ENCODE results near the gene FZD7. TPM values are rescaled to one million over a fixed set of nuclear protein-coding genes. Genes with fewer than 3 reads are reported as not detected.

The FZD7 gene
- total and polyA plus RNA-seq, 10 of the 15 experiments (the other 5 are each of a cell fraction or from before 2014, with no cell fraction given): 0.24 to 2.4 (median 0.75) TPM

GRCh38 chr2:202023198-202023903, 10.3 kb upstream of the FZD7 start:
- Histone ChIP-seq H3K79me2 (ENCODE audit: control insufficient read depth, insufficient read depth, low read length) (no peaks in the 10 kb centered on the region), H3K27ac (ENCODE audit: control insufficient read depth, insufficient read depth) (no peak overlapping the region), H3K36me3 (ENCODE audit: control insufficient read depth in 2 of 2, insufficient read depth in 2 of 2, low read length in 1 of 2) (no peaks in the 10 kb centered on the region), H3K4me3 (no peak overlapping the region), H3K9ac (ENCODE audit: control insufficient read depth, insufficient read depth, low read length) (no peak overlapping the region), H3K9me3 (replicated peaks; ENCODE audit: control insufficient read depth, insufficient read depth, low read length) (no peaks in the 10 kb centered on the region; the same call in 2 of the 3 replicates), H3K4me1 (ENCODE audit: control insufficient read depth, insufficient read depth, low read length) (no peaks in the 10 kb centered on the region), H4K20me1 (ENCODE audit: control insufficient read depth, insufficient read depth) (no peaks in the 10 kb centered on the region), H3K4me2 (ENCODE audit: control insufficient read depth, insufficient read depth) (no peak overlapping the region), H3K27me3 (replicated peaks in 1 of 2; ENCODE audit: control insufficient read depth in 2 of 2, insufficient read depth in 2 of 2, low read length in 1 of 2) (peaks cover 0 to 4% of the 10 kb centered on the region in 2 experiments; a peak in 1 of 4 replicates), H2AFZ (ENCODE audit: control insufficient read depth, low read depth, low read length) (no peak overlapping the region)
- ChIA-PET RAD21 (ENCODE audit: unreplicated experiment) (interaction anchor here (0.6 kb wide), 1 partner anchor 18 kb away, joined by 6 read pairs; no protein-coding TSS in a partner anchor), SMC1A (ENCODE audit: uncharacterized antibody, unreplicated experiment) (no interaction called here), CTCF (interaction anchor here (1.8 kb wide), 1 partner anchor 9 kb away, joined by 4 read pairs; no protein-coding TSS in a partner anchor), POLR2A (interaction anchor here (0.5 kb wide), 2 partner anchors 237 to 528 kb away, joined by 3 to 5 read pairs; no protein-coding TSS in a partner anchor)
- no TSS peak for BruUV-seq (replicated peaks)
- FAIRE-seq (no peak), DNase-seq (ENCODE audit: low read depth, low spot score) (no peak), ATAC-seq (no peak)
- in situ Hi-C loops (cut with MboI) (no loop called here), intact Hi-C loops (cut with micrococcal nuclease; ENCODE audit: unreplicated experiment) (no loop called here)
- WGBS (ENCODE audit: insufficient coverage, insufficient replicate concordance, low lambda C conversion rate, missing lambda C conversion rate): 39% methylated on average over 10 of the region's 10 CpGs
- TF ChIP-seq SMARCA5 (IDR thresholded peaks at IDR 0.05) (no peak), CUX1 (IDR thresholded peaks at IDR 0.05; ENCODE audit: insufficient replicate concordance, low read depth, low read length) (no peak), ZBTB11 (CRISPR knock-in tag; IDR thresholded peaks at IDR 0.05) (no peak), EED (IDR thresholded peaks at IDR 0.05; ENCODE audit: low read depth) (no peak), STAT1 (conservative IDR thresholded peaks at IDR 0.05) (no peak), MYB (IDR thresholded peaks at IDR 0.05; ENCODE audit: borderline replicate concordance, low read depth, low read length) (no peak), ATF3 (IDR thresholded peaks at IDR 0.05; ENCODE audit: borderline replicate concordance, extremely low read depth, low read depth, low read length) (no peak), TCF3 (IDR thresholded peaks at IDR 0.05; ENCODE audit: borderline replicate concordance, insufficient read depth, low read depth, low read length) (no peak), SREBF2 (IDR thresholded peaks at IDR 0.05; ENCODE audit: low read length) (no peak), GABPA (IDR thresholded peaks at IDR 0.05; ENCODE audit: low read depth) (no peak), HSF1 (IDR thresholded peaks at IDR 0.05; ENCODE audit: low read depth, low read length) (no peak), NBN (IDR thresholded peaks at IDR 0.05) (no peak), CBX5 (IDR thresholded peaks at IDR 0.05; ENCODE audit: low read depth) (no peak)

Data from GM12878 (cell line).